GM04503 (cell line): Measurements from ENCODE around the gene FOXC2.

Experiments
- DNase-seq: peaks from one replicate; pipeline ENCODE4 v3.0.0-alpha.2; 2012; ENCODE audit warnings: low read depth

The FOXC2 gene

GRCh38 chr16:86614699-86615098, 48.1 kb downstream of the FOXC2 start:
- no peak for DNase-seq

GRCh38 chr16:86616906-86617305, 50.3 kb downstream of the FOXC2 start:
- DNase-seq, result no peak

GRCh38 chr16:86618431-86619238, 52.0 kb downstream of the FOXC2 start:
- DNase-seq, result no peak
